Adrenal gland (tissue), 5 donors: ENCODE results near the gene CST7.

Experiments
- POLR2A ChIP-seq, 2 donors: fragments of 450-650 bp; IDR thresholded peaks; one replicate each; pipeline ENCODE4 v1.6.1; 2017; ENCODE audit warnings: antibody characterized with exemption in 2 of 2, mild to moderate bottlenecking in 2 of 2, moderate library complexity in 1 of 2
- TF ChIP-seq, protein P1 (sequence below), 6 experiments: fragments of 450-650 bp in 4 of 6; fragments of 200-600 bp in 2 of 6; sonication (generic) in 1 of 6; IDR thresholded peaks; 1 replicate in 5 of 6; 2 replicates in 1 of 6; pipeline versions ENCODE4 v1.5.1 to v1.8.0; 2016 to 2021; ENCODE audit warnings: antibody characterized with exemption in 6 of 6, mild to moderate bottlenecking in 2 of 6, moderate library complexity in 1 of 6
- donor health status: DM: no; HTN: no; CAD: no.

DNA sequence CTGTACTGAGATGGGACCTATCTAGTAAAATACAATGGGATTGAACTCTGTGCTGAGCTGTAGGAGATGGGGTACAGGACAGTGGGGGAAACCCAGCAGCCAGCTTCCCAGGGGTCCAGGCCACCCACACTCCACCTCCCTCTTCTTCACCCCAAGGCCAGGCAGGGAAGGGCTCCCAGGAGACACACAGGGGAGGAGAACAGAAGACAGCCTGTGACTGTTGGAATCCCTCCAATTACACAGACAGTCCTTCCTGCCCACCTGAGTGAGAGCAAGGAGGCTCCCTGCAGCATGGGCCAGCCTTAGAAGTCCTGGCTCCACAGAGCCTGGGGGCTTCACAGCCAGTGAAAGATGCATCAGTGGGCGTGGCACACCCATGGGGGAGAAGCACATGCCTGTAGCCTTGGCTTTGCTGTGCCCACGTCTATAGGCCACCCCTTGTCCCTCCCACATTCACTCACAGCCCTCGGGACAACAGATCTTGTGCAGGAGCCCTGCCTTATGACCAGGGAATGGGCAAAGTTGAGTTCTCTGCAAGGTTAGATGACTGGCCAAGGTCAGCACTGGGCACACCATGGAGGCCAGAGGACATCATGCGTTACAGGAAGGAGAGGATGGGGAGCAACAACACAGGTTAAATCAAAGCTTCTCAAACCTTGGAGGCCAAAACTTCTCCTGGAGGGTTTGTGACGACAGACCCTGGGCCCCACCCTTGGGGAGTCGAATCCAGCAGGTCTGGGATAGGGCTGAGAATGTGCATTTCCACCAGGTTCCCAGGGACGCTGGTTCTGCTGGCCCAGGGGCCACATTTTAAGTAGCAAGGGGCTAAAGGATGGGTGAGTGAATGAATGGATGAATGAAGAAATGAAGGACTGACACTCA is 12.3 kb upstream of the CST7 start:
- no peak for TF ChIP-seq POLR2A (IDR thresholded peaks at IDR 0.05)
- TF ChIP-seq, protein P1, sequence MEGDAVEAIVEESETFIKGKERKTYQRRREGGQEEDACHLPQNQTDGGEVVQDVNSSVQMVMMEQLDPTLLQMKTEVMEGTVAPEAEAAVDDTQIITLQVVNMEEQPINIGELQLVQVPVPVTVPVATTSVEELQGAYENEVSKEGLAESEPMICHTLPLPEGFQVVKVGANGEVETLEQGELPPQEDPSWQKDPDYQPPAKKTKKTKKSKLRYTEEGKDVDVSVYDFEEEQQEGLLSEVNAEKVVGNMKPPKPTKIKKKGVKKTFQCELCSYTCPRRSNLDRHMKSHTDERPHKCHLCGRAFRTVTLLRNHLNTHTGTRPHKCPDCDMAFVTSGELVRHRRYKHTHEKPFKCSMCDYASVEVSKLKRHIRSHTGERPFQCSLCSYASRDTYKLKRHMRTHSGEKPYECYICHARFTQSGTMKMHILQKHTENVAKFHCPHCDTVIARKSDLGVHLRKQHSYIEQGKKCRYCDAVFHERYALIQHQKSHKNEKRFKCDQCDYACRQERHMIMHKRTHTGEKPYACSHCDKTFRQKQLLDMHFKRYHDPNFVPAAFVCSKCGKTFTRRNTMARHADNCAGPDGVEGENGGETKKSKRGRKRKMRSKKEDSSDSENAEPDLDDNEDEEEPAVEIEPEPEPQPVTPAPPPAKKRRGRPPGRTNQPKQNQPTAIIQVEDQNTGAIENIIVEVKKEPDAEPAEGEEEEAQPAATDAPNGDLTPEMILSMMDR (IDR thresholded peaks at IDR 0.05): no peak
